ENCODE results near the gene MYO1B. TPM values are rescaled to one million over a fixed set of nuclear protein-coding genes. Genes with fewer than 3 reads are reported as not detected.

MYO1B gene
- total RNA-seq, 1 experiment from 2014 or later, result 43.2 TPM

GRCh38 chr2:191467113-191467512 is 221.9 kb downstream of the MYO1B start:
- H4K91ac ChIP-seq (ENCODE audit: insufficient read length, low read depth, low read length), result no peak overlapping the region
- TF ChIP-seq CTCF (conservative IDR thresholded peaks at IDR 0.05), result no peak
- H3K27me3 Mint-ChIP-seq (ENCODE audit: low read depth), result no peaks in the 10 kb centered on the region
- no peaks in the 10 kb centered on the region for H3K79me2 ChIP-seq (ENCODE audit: insufficient read depth, low read length)
- H3K4ac ChIP-seq (ENCODE audit: low read depth, low read length), result no peak overlapping the region
- no peaks in the 10 kb centered on the region for H3K9me3 ChIP-seq (ENCODE audit: control insufficient read depth, low read depth, low read length)
- no peak overlapping the region for H3K27ac ChIP-seq (ENCODE audit: insufficient read length, low read depth, low read length)
- H3K4me3 Mint-ChIP-seq, result no peak overlapping the region
- no CpG with 5 or more reads among the region's 5 CpGs for WGBS (ENCODE audit: extremely low coverage, insufficient read length, low lambda C conversion rate)
- H3K56ac ChIP-seq (ENCODE audit: insufficient read length, low read depth, low read length), result no peak overlapping the region
- no peak overlapping the region for H3K9ac ChIP-seq (ENCODE audit: extremely low read depth, insufficient read length, low read length)
- no peak overlapping the region for H2AK5ac ChIP-seq (ENCODE audit: insufficient read length, low read length)
- H3K9me3 Mint-ChIP-seq, result no peaks in the 10 kb centered on the region
- no peaks in the 10 kb centered on the region for H4K20me1 ChIP-seq (ENCODE audit: control insufficient read depth, insufficient read depth, insufficient read length)
- H3K23ac ChIP-seq (ENCODE audit: insufficient read length, low read depth, low read length), result no peak overlapping the region
- no peaks in the 10 kb centered on the region for H3K36me3 Mint-ChIP-seq (ENCODE audit: insufficient read depth in 1 of 3, low read depth in 3 of 3)
- no peak overlapping the region for H2BK20ac ChIP-seq (ENCODE audit: low read depth, low read length, poor library complexity, severe bottlenecking)
- no peak overlapping the region for H4K5ac ChIP-seq (ENCODE audit: insufficient read length, low read depth, low read length)
- H2BK120ac ChIP-seq (ENCODE audit: low read depth, low read length, poor library complexity, severe bottlenecking), result no peak overlapping the region
- H2AFZ ChIP-seq (ENCODE audit: low read length), result no peak overlapping the region
- no peak overlapping the region for H2BK15ac ChIP-seq (ENCODE audit: low read depth, low read length)
- no peaks in the 10 kb centered on the region for H3K23me2 ChIP-seq (ENCODE audit: insufficient read length, low read depth, low read length, poor library complexity, severe bottlenecking)
- H3K4me1 ChIP-seq (ENCODE audit: insufficient read depth, low read length), result no peaks in the 10 kb centered on the region
- H4K8ac ChIP-seq (replicated peaks; ENCODE audit: insufficient read length, low read depth, low read length), result no peak overlapping the region
- no peak overlapping the region for H2BK5ac ChIP-seq (ENCODE audit: insufficient read length, low read length)
- DNase-seq, result no peak
- H3K18ac ChIP-seq (ENCODE audit: insufficient read length, low read depth, low read length), result no peak overlapping the region
- H2BK12ac ChIP-seq (ENCODE audit: insufficient read length, low read depth, low read length), result no peak overlapping the region
- peak overlapping the region in 1 of 3 experiments; percentile 90; a peak in 1 of 7 replicates for H3K27ac Mint-ChIP-seq
- H3T11ph ChIP-seq (ENCODE audit: low read length), result no peak overlapping the region
- no peak overlapping the region for H3K4me2 ChIP-seq (ENCODE audit: insufficient read depth, insufficient read length, low read length)
- H3K79me1 ChIP-seq (ENCODE audit: insufficient read depth, low read depth, low read length, poor library complexity, severe bottlenecking), result no peaks in the 10 kb centered on the region
- no peak overlapping the region for H3K14ac ChIP-seq (ENCODE audit: insufficient read depth, low read length)
- no peaks in the 10 kb centered on the region for H3K27me3 ChIP-seq (ENCODE audit: insufficient read depth, low read length)
- H3K4me1 Mint-ChIP-seq, result peaks cover 4 to 6% of the 10 kb centered on the region in 2 experiments

All from H9 (cell line).